ENCODE measurements around the gene NAV3.
"Not testable (repeated sequence)": the region's sequence is repeated elsewhere in the genome, so short reads cannot be mapped to it uniquely, and the experiment has no call there.

The NAV3 gene

GRCh38 chr12:78229591-78230101, 399.0 kb downstream of the NAV3 start:
- in situ Hi-C loops (cut with HindIII; ENCODE audit: low sequenced_read_pairs), result no loop called here

GRCh38 chr12:78232756-78233155, 402.1 kb downstream of the NAV3 start:
- in situ Hi-C loops (cut with HindIII; ENCODE audit: low sequenced_read_pairs), result no loop called here

- in situ Hi-C loops (cut with HindIII; ENCODE audit: low sequenced_read_pairs), result no loop called here
These were observed 405.6 kb downstream of the NAV3 start for GRCh38 chr12:78236264-78236663.

DNA sequence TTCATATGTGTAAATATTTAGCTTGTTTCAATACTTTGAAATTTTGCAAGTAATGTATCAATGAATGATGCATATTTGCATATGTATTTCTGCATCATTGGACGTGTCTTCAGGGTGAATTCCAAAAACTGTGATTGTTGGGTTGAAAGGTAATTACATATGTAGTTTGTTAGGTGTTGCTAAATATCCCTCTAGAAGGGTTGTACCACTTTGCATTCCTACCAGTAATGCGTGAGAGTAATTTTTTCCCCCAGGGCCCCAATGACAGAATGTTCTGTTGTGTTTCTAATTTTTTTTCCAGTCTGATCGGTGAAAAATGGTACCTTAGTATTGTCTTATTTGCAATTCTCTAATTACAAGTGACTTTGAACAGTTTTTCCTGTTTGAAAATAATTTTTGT, 408.9 kb downstream of the NAV3 start:
- in situ Hi-C loops (cut with HindIII; ENCODE audit: low sequenced_read_pairs), result no loop called here

DNA sequence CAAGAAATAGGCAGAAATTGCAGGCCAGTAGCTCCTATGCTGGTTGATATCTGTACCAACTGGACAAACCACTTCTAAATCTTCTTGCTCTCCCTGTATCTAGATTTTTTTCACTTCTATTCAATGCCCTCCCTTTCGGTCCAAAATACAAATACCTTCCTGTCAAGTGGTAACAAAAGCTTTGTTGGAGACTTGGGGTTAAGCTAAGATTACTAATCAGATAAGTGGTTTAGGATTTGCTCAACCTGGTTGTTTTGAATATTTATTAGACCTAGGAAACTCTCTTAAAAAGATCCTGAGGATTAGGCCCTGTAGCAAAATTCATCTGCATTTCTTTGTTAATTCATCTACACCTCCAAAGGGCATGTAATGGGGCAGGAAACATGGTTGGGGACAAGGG, 410.1 kb downstream of the NAV3 start:
- in situ Hi-C loops (cut with HindIII; ENCODE audit: low sequenced_read_pairs), result no loop called here

DNA sequence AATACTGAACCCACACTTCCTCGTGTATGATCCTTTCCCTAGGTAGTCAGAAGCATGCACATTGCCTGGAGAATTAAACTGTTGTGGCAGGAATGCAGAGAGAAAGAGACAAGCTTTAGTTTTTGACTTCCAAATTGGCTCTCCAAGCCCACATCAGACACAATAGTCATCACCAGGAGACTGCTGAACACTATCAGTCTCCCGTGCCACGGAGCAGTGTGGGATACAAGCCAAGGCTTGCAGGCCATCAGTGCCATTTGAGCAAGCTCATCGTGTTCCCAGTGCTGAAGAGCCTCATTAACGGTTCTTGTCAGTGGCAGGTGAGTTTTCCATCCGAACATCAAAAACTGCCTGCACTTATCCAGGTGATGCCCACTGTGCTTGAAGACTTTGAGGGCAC, 410.8 kb downstream of the NAV3 start:
- in situ Hi-C loops (cut with HindIII; ENCODE audit: low sequenced_read_pairs), result no loop called here

GRCh38 chr12:78244916-78245507, 414.3 kb downstream of the NAV3 start:
- in situ Hi-C loops (cut with HindIII; ENCODE audit: low sequenced_read_pairs), result no loop called here

DNA sequence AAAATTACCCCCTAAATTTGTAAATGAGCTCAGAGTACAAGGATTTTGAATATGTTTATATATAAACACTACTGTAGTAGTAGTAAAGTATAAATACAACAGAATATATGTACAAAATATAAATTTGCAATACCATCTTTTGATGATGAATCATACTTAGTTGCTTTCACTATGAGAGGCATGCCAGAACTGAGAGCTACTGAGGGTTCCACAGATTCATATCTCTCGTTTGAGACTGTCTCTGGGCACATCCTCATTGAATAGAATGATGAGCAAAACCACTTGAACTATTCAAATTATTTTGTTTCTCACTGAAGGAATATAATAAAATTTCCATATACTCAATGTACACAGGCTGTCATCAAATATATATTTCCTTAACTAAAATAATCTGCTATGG, 417.6 kb downstream of the NAV3 start:
- in situ Hi-C loops (cut with HindIII; ENCODE audit: low sequenced_read_pairs), result no loop called here

DNA sequence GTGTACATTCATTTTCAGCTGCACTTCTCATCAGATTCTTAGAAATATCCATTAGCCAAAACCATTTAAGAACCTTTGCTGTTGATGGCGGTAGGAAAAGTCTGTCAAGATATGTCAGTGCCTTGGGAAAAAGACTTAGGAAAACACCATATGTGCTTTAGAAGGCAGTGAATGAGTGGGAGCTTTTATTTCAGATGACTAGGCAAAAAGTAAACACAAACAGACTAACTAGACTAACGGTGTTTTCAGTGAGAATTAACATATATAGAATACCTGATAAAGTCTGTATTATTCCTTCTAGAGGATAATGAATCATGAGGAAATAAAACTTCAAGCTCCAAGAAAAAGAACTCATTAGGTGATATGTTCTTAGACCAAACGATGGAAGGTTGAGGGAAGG, 418.9 kb downstream of the NAV3 start:
- in situ Hi-C loops (cut with HindIII; ENCODE audit: low sequenced_read_pairs), result no loop called here

DNA sequence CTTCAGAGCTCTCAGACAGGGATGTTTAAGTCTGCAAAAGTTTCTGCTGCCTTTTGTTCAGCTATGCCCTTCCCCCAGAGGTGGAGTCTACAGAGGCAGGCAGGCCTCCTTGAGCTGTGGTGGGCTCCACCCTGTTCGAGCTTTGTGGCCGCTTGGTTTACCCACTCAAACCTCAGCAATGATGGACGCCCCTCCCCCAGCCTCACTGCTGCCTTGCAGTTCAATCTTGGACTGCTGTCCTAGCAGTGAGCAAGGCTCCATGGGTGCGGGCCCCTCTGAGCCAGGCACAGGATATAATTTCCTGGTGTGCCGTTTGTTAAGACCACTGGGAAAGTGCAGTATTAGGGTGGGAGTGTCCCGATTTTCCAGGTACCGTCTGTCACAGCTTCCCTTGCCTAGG, 427.0 kb downstream of the NAV3 start:
- in situ Hi-C loops (cut with HindIII; ENCODE audit: low sequenced_read_pairs), result not testable (repeated sequence)

DNA sequence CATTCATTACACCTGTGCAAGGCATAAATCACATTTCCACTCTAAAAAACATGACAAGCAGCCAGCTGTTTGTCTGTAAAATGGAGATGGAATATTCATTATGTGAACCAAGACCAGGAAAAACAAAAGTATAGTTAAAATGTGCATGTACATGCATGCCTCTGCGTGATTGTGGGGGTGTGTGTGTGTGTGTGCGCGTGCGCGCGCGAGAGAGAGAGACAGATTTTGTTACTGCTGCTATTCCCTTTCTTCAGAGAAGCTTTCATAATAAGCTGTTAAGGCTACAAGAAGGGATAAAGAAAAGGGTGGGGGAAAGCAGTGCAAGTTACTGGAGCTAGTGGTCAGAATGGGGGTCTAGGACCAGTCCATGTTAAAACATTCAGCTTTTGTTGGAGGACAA, 430.3 kb downstream of the NAV3 start:
- in situ Hi-C loops (cut with HindIII; ENCODE audit: low sequenced_read_pairs), result no loop called here

- in situ Hi-C loops (cut with HindIII; ENCODE audit: low sequenced_read_pairs), result no loop called here
These were observed 431.2 kb downstream of the NAV3 start for GRCh38 chr12:78261901-78262300.
